HG03045 (cell line): ENCODE data around the gene PROB1.
"Not testable (repeated sequence)": the region's sequence is repeated elsewhere in the genome, so short reads cannot be mapped to it uniquely, and the experiment has no call there.

Experiments
- ATAC-seq: cut with Tn5 transposase; IDR thresholded peaks from one replicate; pipeline ENCODE4 v1.9.1; 2021; ENCODE audit warnings: mild to moderate bottlenecking, moderate library complexity; ENCODE audit not compliant: unreplicated experiment

Gene PROB1

DNA sequence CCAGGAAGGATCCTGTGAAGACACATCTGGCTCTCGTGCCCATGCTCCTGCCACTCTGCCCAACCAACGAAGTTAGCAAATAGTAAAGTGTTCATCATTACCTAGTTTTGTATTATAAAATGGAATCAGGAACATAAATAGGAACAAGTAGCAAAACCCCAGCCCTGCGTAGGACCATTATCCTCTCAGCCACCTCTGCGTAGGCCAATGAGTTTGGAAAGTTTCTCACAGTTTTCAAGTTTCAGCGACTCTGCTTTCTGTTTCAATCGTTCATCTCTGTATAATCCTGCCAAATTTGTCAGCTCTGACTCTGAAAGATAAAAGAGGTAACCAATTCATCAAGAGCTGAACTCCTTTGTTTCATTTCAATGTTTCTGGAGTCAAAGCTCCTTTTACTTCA, 19.1 kb upstream of the PROB1 start:
- no peak for ATAC-seq

- ATAC-seq = no peak
Observed at GRCh38 chr5:139413153-139413552, 18.2 kb upstream of the PROB1 start.

DNA sequence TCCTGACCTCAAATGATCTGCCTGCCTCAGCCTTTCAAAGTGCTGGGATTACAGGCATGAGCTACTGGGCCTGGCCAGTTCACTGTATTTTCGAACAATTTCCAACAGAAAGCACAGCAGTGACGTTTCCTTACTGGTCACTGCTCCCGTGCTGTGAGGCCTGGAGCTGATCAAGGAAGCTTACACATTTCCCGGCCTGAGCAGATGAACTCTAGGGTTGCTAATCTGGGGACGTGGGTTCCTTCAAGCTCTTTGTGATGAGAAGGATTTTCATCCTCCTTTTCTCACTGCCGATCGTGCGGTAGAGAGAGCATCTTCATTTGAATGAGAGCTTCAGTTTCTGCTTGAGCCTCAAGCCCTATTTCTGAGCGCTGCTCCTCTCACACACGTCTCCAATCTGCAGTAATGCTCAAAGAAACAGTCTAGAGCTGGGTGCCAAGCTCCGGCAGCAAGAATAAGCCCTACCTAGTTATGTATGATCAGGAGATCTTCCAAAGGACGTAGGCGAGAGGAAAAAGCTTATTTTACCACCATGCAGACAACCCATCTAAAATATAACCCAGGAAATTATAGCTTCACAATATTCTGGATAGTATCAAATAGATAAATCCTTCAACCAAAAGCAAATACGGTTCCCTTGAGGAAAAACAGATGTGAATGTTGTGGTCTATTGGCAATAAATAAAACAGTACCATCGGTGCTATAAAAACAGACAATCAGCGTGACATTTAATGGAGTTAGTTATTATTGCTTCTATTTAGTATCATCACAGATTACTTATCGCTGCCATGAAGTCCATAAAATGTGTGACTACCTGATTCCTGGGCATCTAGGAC, 16.3 kb upstream of the PROB1 start:
- no peak for ATAC-seq

DNA sequence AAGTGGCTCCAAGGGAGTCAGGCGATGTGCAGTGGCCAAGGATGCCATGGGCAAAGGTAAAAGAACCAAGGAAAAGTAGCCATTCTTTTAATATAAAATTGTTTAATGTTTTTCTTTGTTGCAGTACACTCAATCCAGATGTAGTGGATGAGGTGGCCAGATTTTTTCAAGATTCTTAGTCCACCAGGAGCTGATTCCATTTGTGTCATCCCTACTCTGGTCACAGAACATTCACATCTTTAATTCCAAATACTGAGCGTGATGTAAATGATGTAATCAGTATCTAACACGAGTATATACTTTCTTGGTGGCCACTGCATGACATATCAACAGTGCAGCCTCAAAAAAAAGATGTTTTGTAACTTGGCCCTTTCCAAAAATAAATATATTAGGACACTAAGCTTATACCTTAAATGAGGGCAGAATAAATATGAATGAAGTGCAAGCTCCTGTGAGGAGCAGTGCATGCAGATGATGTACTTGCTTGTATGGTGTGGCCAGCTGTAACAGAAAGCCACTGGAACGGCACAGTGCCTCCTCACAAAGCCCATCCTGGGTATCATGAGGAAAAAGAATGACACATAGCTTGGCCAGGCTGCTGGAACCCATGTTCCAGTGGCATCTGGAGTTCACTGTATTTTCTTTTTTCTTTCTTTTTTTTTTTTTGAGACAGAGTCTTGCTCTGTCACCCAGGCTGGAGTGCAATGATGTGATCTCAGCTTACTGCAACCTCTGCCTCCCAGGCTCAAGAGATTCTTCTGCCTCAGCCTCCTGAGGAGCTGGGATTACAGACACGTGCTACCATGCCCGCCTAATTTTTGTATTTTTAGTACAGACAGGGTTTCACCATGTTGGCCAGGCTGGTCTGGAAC, 15.5 kb upstream of the PROB1 start:
- ATAC-seq = no peak

DNA sequence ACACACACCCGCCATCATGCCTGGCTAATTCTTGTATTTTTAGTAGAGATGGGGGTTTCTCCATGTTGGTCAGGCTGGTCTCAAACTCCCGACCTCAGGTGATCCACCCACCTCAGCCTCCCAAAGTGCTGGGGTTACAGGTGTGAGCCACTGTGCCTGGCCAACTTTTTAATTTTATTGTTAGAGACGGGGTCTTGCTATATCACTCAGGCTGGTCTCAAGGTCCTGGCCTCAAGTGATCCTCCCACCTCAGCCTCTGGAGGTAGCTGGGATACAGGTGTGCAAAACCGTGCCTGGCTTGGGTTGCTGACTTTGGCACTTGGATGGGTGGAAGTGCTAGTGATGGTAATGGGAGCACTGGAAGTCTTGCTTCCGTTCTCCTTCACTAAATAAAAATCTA, 14.2 kb upstream of the PROB1 start:
- ATAC-seq = not testable (repeated sequence)

DNA sequence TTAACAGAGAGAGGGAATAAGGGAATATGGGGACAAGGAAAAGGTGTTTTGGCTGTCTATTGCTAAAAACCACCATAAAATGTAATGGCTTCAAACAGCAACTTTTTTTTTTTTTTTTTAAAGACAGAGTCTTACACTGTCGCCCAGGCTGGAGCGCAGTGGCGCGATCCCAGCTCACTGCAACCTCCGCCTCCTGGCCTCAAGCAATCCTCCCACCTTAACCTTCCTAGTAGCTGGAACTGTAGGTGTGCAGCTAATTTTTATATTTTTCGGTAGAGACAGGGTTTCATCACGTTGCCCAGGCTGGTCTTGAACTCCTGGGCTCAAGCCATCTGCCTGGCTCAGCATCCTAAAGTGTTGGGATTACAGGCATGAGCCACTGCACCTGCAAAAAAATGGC, 13.3 kb upstream of the PROB1 start:
- ATAC-seq = no peak

DNA sequence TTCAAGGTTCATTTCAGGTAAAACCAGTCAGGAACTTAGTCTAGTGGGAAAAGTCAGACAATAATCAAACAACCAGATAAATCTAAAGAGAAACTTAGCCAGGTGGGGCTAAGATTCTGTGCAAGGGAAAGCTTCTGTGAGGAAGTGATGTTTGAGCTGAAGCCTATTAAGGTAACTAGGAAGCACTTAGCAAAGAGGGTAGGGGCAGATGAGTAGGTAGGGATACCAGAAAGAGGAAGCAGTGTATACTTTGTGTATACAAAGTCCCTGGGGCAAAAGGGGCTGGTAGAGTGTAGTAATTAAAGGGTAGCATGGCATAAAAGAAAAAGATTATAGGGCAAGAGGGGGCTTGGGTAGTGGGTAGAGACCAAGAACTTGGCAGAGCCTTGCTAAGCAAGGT, 12.6 kb upstream of the PROB1 start:
- no peak for ATAC-seq

DNA sequence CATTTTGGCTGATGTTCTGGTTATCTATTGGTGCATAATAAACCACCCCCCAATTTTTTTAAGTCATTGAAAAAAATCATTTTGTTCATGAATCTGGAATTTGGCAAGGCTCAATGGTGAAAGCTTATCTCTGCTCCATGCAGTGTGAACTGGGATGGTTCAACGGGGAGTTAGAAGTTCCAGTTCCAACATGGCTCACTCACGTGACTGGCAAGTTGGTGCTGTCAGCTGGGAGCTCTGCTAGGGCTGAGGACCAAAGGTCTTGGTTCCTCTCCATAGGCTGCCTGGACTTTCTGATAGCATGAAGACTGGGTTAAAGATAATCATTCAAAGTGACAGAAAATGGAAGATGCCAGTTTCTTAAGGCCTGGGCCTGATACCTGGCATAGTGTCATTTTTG, 12.1 kb upstream of the PROB1 start:
- ATAC-seq = no peak

DNA sequence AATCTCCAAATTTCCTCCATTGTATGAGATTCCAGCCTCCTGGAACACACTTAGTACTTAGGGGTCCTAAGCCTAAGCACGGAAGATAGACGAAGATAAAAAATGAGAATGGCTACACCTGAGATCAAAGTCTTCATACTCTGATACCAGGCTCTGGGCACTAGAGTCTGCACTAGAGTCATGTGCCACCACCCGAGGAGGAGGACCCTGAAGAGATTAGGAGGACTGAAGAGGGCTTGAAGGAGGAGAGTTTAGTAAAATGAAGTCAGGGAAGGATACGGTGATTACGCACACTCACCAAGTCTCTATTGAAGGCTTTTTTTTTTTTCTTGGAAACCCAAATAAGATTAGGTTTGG, 9.6 kb upstream of the PROB1 start:
- no peak for ATAC-seq

DNA sequence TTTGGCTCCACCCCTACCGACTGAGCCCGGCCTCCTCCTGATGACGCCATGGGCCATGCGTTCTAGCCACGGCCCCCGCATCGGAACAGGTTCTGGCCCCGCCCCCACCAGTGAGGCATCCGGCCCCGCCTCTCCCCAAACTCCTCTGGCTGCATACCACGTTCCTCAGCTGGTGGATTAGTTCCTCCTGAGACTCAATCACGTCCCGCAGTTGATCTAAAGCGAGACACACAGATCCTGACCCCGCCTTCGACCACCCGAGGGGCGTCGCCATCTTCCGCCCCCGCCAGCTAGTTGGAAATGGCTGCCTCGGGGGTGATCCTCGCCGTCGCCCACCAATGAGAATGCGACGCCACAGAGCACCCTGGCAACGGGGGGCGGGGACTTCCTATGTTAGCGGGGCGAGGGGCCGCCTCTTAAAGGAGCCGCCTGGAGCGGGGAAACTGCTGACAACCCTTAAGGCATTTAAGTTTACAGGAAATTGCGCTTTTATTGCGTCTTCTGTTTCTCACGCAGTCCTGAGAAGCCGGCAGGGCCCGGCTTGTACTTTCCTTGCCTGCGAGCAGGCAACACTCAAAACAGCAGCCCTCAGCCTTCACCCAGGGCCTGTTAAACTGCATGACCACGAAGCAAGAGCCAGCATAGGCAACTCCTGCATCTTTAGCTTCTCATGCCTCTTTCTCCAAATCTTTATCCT, 9.0 kb upstream of the PROB1 start, which contains the start of gene SPATA24:
Gene SPATA24, minus strand, starts transcription at position 303 of the 697 bp plus-strand sequence. Its CDS starts 29 bp downstream, at position 274.
- peak; percentile 78 for ATAC-seq

DNA sequence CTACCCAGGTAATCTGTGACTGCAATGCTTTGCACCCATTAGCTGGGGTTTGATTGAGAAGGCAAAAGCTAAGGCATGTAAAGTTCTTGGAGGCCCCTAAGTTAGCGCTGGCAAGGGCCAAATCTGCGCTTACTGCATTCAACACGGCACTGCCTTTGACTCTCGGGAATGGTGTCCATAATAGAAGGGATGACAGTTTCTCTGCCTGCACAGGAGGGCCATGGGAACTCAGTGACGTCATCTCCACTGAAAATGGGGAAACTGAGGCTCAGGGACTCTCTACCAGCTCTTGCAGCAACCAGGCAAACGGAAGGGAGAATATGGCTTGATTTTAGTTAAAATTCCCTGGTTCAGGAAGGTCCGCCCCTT, 8.5 kb upstream of the PROB1 start:
- no peak for ATAC-seq

GRCh38 chr5:139402561-139403158, 7.8 kb upstream of the PROB1 start:
- ATAC-seq = no peak

GRCh38 chr5:139401546-139401945, 6.6 kb upstream of the PROB1 start:
- ATAC-seq = no peak

GRCh38 chr5:139399501-139400121, 4.7 kb upstream of the PROB1 start:
- peak; percentile 23 for ATAC-seq

GRCh38 chr5:139397921-139398320, 3.0 kb upstream of the PROB1 start:
- ATAC-seq = no peak

GRCh38 chr5:139396691-139397090, 1.8 kb upstream of the PROB1 start:
- no peak for ATAC-seq

DNA sequence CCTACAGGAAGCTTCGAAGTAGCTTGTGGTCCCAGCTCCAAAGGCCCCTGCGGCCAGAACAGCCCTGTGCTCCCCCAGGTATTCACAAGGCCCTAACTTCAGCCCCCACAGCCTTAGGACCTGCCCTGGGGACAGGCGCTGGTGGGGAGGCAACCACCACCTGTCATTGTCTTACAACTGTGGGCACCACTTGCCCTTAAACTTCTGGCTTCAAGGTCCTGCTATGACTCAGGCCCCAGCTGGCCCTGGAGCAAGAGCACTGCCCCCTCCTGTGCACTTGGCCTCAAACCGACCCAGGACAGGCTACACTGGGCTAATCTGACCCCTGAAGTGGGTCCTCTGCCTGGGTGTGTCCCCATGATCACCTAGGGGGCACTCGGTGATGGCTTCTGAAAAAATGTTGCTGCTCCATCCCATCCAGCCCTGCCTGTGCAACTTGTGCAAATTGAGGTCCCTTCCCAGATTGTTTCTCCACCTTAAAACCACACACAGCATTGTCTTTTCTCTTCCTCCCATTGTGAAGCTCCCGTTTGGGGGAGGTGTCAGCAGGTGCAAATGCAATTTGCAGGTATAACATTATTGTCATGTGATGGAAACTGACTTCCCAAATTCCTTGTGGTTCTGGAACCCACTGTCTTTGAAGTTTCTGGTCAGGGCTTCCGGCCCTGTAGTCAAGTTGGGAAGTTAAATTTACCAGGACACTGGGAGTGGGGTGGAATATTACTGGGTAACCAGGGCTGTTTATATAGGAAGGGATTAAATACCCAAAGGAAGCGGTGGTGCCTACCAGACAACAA, 1.1 kb upstream of the PROB1 start:
- no peak for ATAC-seq

GRCh38 chr5:139394123-139394653, 716 bp downstream of the PROB1 start:
- no peak for ATAC-seq

- no peak for ATAC-seq
Observed at GRCh38 chr5:139393497-139394122, 1.3 kb downstream of the PROB1 start.
